ENCODE data around the gene BRD2. TPM values are rescaled to one million over a fixed set of nuclear protein-coding genes. Genes with fewer than 3 reads are reported as not detected.

BRD2 gene
- total RNA-seq, 2 experiments from 2014 or later: 340 to 378 TPM

GRCh38 chr6:33014841-33015634 is 46.6 kb downstream of the BRD2 start:
- no peak overlapping the region for H3K4me3 Mint-ChIP-seq
- H3K27ac Mint-ChIP-seq: no peak overlapping the region

DNA sequence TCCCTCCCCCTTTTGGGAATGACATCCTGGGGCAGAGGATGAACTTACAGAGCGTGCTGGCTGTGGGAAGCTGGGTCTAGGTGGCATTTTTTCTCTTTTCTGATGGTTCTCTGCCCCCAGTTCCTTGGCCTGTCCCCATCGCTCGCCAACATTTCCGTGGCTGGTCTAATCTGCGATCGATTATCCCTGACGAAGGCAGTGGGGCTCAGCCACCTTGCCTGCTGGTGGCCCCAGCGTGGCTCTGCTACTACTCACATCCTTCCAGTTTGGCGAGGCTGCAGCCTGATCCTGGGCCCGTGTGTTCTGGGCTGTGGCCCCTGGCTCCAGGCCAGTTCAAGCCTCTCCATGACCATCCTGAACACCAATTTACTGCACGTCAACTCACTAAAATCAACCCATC is 47.4 kb downstream of the BRD2 start:
- no peak for TF ChIP-seq CTCF (IDR thresholded peaks at IDR 0.05)
- CTCF ChIA-PET: interaction anchor here (1.2 to 4.6 kb wide), 5 partner anchors 16 to 233 kb away, joined by 3 to 35 read pairs (median 4); no protein-coding TSS in a partner anchor
- Histone ChIP-seq H3K4me3 (ENCODE audit: low read length) (no peak overlapping the region), H3K36me3 (ENCODE audit: insufficient read depth, low read length) (no peaks in the 10 kb centered on the region), H3K27ac (ENCODE audit: low read depth in 1 of 2, low read length in 2 of 2) (no peak overlapping the region), H3K4me1 (ENCODE audit: insufficient read depth, low read length) (peaks cover 21% of the 10 kb centered on the region), H3K27me3 (ENCODE audit: control insufficient read depth in 1 of 2, insufficient read depth in 2 of 2, low read length in 2 of 2) (peaks cover 8 to 10% of the 10 kb centered on the region in 2 experiments), H3K9me3 (ENCODE audit: control insufficient read depth in 1 of 2, insufficient read depth in 1 of 2, low read length in 2 of 2) (no peaks in the 10 kb centered on the region)
- Mint-ChIP-seq H3K27ac (no peak overlapping the region), H3K9me3 (no peaks in the 10 kb centered on the region), H3K36me3 (ENCODE audit: low read depth) (no peaks in the 10 kb centered on the region), H3K4me1 (ENCODE audit: low read depth) (peaks cover 42% of the 10 kb centered on the region), H3K27me3 (peaks cover 5% of the 10 kb centered on the region), H3K4me3 (no peak overlapping the region)
- ATAC-seq (ENCODE audit: poor library complexity) (no peak), DNase-seq (no peak)
- POLR2A ChIA-PET: interaction anchor here (3.4 kb wide), 1 partner anchor 233 kb away, joined by 20 read pairs; no protein-coding TSS in a partner anchor
- intact Hi-C loops (cut with DNase I, micrococcal nuclease): loop anchor here (1.0 to 2.0 kb wide), 4 partner anchors 77 to 233 kb away; no protein-coding TSS in a partner anchor

More at GRCh38 chr6:33014841-33015634, 46.6 kb downstream of the BRD2 start:
- Histone ChIP-seq H3K27ac (ENCODE audit: low read depth in 1 of 2, low read length in 2 of 2) (no peak overlapping the region), H3K4me1 (ENCODE audit: insufficient read depth, low read length) (peaks cover 22% of the 10 kb centered on the region), H3K9me3 (ENCODE audit: control insufficient read depth in 1 of 2, insufficient read depth in 1 of 2, low read length in 2 of 2) (no peaks in the 10 kb centered on the region), H3K36me3 (ENCODE audit: insufficient read depth, low read length) (no peaks in the 10 kb centered on the region), H3K27me3 (ENCODE audit: control insufficient read depth in 1 of 2, insufficient read depth in 2 of 2, low read length in 2 of 2) (peaks cover 8 to 10% of the 10 kb centered on the region in 2 experiments), H3K4me3 (ENCODE audit: low read length) (no peak overlapping the region)
- peak; percentile 89 for TF ChIP-seq CTCF (IDR thresholded peaks at IDR 0.05)
- CTCF ChIA-PET: interaction anchor here (0.7 to 4.6 kb wide), 9 partner anchors 15 to 234 kb away, joined by 3 to 35 read pairs (median 3); partner anchors contain the start of gene HLA-DMA
- peak; percentile 78 for ATAC-seq (ENCODE audit: poor library complexity)
- Mint-ChIP-seq H3K9me3 (no peaks in the 10 kb centered on the region), H3K36me3 (ENCODE audit: low read depth) (no peaks in the 10 kb centered on the region), H3K27me3 (peaks cover 5% of the 10 kb centered on the region), H3K4me1 (ENCODE audit: low read depth) (peaks cover 36% of the 10 kb centered on the region)
- intact Hi-C loops (cut with DNase I, micrococcal nuclease): loop anchor here (1.0 to 2.0 kb wide), 7 partner anchors 67 to 234 kb away; partner anchors contain the start of genes RXRB (in 1 of the 2) and SLC39A7 (in 1 of the 2)
- peak in 9 of 14 experiments; percentile 8 to 88 (median 48) for DNase-seq
- POLR2A ChIA-PET: interaction anchor here (1.0 to 3.4 kb wide), 5 partner anchors 43 to 234 kb away, joined by 3 to 20 read pairs (median 3); partner anchors contain the start of gene HLA-DPB1

GRCh38 chr6:33017018-33017417 is 48.6 kb downstream of the BRD2 start:
- TF ChIP-seq CTCF (IDR thresholded peaks at IDR 0.05): no peak
- H3K27me3 Mint-ChIP-seq: peaks cover 5% of the 10 kb centered on the region

More at GRCh38 chr6:33017018-33017417, 48.6 kb downstream of the BRD2 start:
- H3K27me3 ChIP-seq (ENCODE audit: control insufficient read depth in 1 of 2, insufficient read depth in 2 of 2, low read length in 2 of 2): peaks cover 8 to 10% of the 10 kb centered on the region in 2 experiments
- ATAC-seq (ENCODE audit: poor library complexity) (no peak), DNase-seq (no peak)
- no peak overlapping the region for H3K4me3 Mint-ChIP-seq
- H3K27ac Mint-ChIP-seq: no peak overlapping the region
- intact Hi-C loops (cut with DNase I, micrococcal nuclease): no loop called here
- no peaks in the 10 kb centered on the region for H3K36me3 Mint-ChIP-seq (ENCODE audit: low read depth)
- peaks cover 36% of the 10 kb centered on the region for H3K4me1 Mint-ChIP-seq (ENCODE audit: low read depth)
- H3K27ac ChIP-seq (ENCODE audit: low read depth in 1 of 2, low read length in 2 of 2): no peak overlapping the region
- H3K4me1 ChIP-seq (ENCODE audit: insufficient read depth, low read length): peaks cover 21% of the 10 kb centered on the region
- no peaks in the 10 kb centered on the region for H3K36me3 ChIP-seq (ENCODE audit: insufficient read depth, low read length)
- ChIA-PET CTCF (interaction anchor here (1.2 to 4.6 kb wide), 2 partner anchors 66 to 232 kb away, joined by 4 to 35 read pairs; no protein-coding TSS in a partner anchor), POLR2A (interaction anchor here (2.4 to 3.4 kb wide), 2 partner anchors 59 to 232 kb away, joined by 7 to 20 read pairs; partner anchors contain the start of gene HLA-DPB1)
- H3K4me3 ChIP-seq (ENCODE audit: low read length): no peak overlapping the region
- H3K9me3 ChIP-seq (ENCODE audit: control insufficient read depth in 1 of 2, insufficient read depth in 1 of 2, low read length in 2 of 2): no peaks in the 10 kb centered on the region
- H3K9me3 Mint-ChIP-seq: no peaks in the 10 kb centered on the region
